Measurements from ENCODE around the gene MICAL3. TPM values are rescaled to one million over a fixed set of nuclear protein-coding genes. Genes with fewer than 3 reads are reported as not detected.
"Not testable (repeated sequence)": the region's sequence is repeated elsewhere in the genome, so short reads cannot be mapped to it uniquely, and the experiment has no call there.

Gene MICAL3
- total and polyA plus RNA-seq, 9 donors, result 21.9 to 50.1 (median 32.2) TPM

DNA sequence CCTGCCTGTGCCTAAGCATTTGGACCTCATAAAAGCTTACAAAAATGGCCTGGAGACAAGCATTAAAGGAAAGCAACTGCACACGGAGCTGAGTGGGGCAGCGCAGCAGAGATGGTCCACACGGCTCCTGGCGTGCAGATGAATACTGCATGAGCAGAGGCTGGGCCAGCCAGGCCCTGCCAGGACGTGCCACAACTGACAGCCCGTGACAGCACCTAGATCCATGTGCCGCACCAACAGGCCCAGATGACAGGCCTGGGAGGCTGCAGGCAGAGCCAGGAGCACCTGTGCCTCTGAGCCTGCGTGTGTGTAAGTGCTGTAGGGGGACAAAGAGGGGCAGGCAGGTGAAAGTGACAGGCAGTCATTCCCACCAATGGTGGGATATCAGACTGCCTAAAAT, 33.4 kb downstream of the MICAL3 start:
- H3K27me3 ChIP-seq (ENCODE audit: control insufficient read depth, insufficient read depth, low read length), result no peaks in the 10 kb centered on the region
- WGBS (ENCODE audit: insufficient coverage), result 83% methylated on average over 8 of the region's 8 CpGs
- no peak overlapping the region for H3K4me3 ChIP-seq (ENCODE audit: low read length)
- H3K27ac ChIP-seq (ENCODE audit: low read length), result no peak overlapping the region
- no peak for DNase-seq
- peaks cover 4% of the 10 kb centered on the region for H3K4me1 ChIP-seq (ENCODE audit: control insufficient read depth, insufficient read depth, low read length)
- H3K9me3 ChIP-seq (replicated peaks; ENCODE audit: control insufficient read depth, low read depth, low read length), result no peaks in the 10 kb centered on the region
- peaks cover 4% of the 10 kb centered on the region for H3K36me3 ChIP-seq (ENCODE audit: control insufficient read depth, insufficient read depth, low read length)

DNA sequence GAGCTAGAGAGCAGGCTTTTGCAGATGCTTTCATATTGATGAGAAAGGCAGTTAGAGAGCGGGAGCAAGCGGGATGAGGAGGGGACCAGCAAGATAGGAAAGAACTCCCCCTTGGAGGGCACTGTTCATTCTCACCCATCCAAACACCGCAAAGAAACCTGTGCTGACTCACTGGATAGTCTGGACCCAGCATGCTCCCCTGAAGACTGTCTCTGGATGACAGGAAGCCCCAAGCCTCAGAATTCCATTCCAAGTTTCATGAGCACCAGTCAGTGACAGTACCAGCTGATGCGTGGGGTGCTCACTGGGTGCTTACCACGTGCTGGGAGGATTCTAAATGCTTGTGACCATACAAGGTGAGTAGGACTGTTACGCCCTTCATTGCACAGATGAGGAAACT, 34.2 kb downstream of the MICAL3 start:
- WGBS (ENCODE audit: insufficient coverage), result 75% methylated on average over 2 of the region's 6 CpGs
- Histone ChIP-seq H3K27ac (ENCODE audit: low read length) (no peak overlapping the region), H3K4me1 (ENCODE audit: control insufficient read depth, insufficient read depth, low read length) (peaks cover 4% of the 10 kb centered on the region), H3K9me3 (replicated peaks; ENCODE audit: control insufficient read depth, low read depth, low read length) (no peaks in the 10 kb centered on the region), H3K4me3 (ENCODE audit: low read length) (no peak overlapping the region), H3K36me3 (ENCODE audit: control insufficient read depth, insufficient read depth, low read length) (peaks cover 4% of the 10 kb centered on the region), H3K27me3 (ENCODE audit: control insufficient read depth, insufficient read depth, low read length) (no peaks in the 10 kb centered on the region)
- no peak for DNase-seq

DNA sequence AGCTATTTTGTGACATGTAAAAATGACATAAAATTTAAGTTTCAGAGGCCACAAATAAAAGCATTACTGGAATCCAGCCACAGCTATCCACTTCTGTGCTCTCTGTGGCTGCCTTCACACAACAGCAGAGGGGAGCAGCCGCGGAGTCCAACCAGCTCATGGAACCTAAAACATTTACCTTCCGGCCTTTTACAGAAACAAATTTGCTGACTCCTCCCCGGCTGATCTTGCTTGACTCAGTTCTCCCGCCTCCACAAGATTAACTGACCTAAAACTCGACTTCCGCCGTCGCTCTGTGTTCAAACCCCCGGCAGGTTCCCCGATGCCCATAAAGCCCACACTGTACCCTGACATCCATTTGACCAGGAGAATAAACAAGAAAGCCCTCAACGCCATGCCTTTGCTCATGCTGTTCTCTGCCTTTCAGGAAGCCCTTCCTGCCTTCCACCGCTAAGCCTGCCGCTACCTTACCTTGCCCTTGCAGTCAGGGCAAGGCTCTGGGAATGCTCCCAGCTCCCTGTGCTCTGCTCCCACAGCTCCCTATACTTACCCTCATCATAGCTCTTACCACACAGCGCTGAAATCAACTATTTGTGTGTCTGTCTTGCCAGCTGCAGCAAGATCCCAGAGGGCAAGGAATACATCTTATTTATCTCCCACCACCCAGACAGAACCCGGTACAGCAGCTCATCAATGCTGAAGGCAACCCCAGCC, 35.4 kb downstream of the MICAL3 start:
- H3K4me1 ChIP-seq (ENCODE audit: control insufficient read depth, insufficient read depth, low read length), result peaks cover 4% of the 10 kb centered on the region
- H3K27me3 ChIP-seq (ENCODE audit: control insufficient read depth, insufficient read depth, low read length), result no peaks in the 10 kb centered on the region
- no peak overlapping the region for H3K27ac ChIP-seq (ENCODE audit: low read length)
- WGBS (ENCODE audit: insufficient coverage), result 85% methylated on average over 14 of the region's 16 CpGs
- H3K9me3 ChIP-seq (replicated peaks; ENCODE audit: control insufficient read depth, low read depth, low read length), result no peaks in the 10 kb centered on the region
- H3K4me3 ChIP-seq (ENCODE audit: low read length), result no peak overlapping the region
- peaks cover 4% of the 10 kb centered on the region for H3K36me3 ChIP-seq (ENCODE audit: control insufficient read depth, insufficient read depth, low read length)
- no peak for DNase-seq

DNA sequence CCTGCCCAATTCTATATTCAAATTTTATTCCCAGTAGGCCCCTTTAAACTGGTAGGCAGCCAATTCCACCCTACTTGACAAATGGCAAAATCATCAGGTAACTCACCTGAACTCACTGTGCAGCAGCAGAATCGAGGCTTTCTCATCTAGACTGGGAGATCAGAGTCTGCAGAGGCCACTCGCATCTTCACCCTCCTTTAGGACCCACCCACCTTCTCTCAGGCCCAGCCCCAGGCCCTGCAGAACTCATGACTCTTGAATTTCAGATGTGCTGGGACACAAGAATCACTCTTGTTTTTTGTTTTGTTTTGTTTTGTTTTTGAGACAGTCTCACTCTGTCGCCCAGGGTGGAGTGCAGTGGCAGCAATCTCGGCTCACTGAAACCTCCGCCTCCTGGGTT, 38.8 kb downstream of the MICAL3 start:
- Histone ChIP-seq H3K4me3 (ENCODE audit: low read length) (no peak overlapping the region), H3K27ac (ENCODE audit: low read length) (no peak overlapping the region), H3K27me3 (ENCODE audit: control insufficient read depth, insufficient read depth, low read length) (no peaks in the 10 kb centered on the region), H3K9me3 (replicated peaks; ENCODE audit: control insufficient read depth, low read depth, low read length) (no peaks in the 10 kb centered on the region), H3K36me3 (ENCODE audit: control insufficient read depth, insufficient read depth, low read length) (peaks cover 4% of the 10 kb centered on the region), H3K4me1 (ENCODE audit: control insufficient read depth, insufficient read depth, low read length) (peaks cover 7% of the 10 kb centered on the region)
- DNase-seq, result no peak
- 57% methylated on average over 1 of the region's 5 CpGs for WGBS (ENCODE audit: insufficient coverage)

DNA sequence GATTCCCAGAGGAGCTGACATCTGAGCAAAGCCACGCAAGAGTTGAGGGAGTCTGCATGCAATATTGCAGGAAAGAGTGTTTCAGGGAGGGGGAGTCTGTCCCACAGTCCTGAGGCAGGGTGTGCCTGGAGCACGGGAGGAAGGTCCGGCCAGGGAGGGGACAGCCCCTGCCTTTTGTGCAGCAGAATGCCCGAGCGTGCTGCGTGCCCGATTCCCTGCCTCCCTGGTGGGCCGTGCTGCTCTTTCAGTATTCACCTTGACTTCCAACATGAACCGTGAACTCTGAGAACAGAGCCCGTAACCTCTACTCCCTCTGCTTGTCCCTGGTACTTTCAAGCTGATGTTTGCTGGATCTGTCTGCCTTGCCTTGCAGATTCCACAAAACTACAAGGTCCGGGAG, 39.3 kb downstream of the MICAL3 start:
- H3K9me3 ChIP-seq (replicated peaks; ENCODE audit: control insufficient read depth, low read depth, low read length); H3K36me3 ChIP-seq (ENCODE audit: control insufficient read depth, insufficient read depth, low read length); H3K4me3 ChIP-seq (ENCODE audit: low read length); H3K27me3 ChIP-seq (ENCODE audit: control insufficient read depth, insufficient read depth, low read length); H3K27ac ChIP-seq (ENCODE audit: low read length); DNase-seq: not testable (repeated sequence)
- H3K4me1 ChIP-seq (ENCODE audit: control insufficient read depth, insufficient read depth, low read length), result peaks cover 13% of the 10 kb centered on the region
- 56% methylated on average over 10 of the region's 11 CpGs for WGBS (ENCODE audit: insufficient coverage)

DNA sequence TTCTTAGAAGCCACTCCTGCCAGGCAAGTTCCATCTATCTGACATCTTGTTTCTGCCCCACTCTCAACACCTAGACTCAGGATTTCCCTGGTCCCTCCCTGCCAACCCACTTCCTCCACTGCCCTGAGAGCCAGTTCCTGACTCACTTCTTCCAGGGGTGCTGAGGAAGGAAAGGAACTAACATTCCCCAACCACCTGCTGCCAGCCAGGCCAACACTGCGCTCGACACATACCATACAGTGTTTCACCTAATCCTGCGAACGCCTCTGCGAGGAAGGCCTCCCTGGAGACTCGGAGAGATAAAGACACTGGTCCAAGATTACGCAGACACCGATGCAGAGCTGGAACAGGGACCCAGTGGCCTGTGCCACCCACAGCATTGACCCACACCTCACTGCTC, 40.2 kb downstream of the MICAL3 start:
- Histone ChIP-seq H3K4me3 (ENCODE audit: low read length) (no peak overlapping the region), H3K4me1 (ENCODE audit: control insufficient read depth, insufficient read depth, low read length) (peaks cover 16% of the 10 kb centered on the region), H3K36me3 (ENCODE audit: control insufficient read depth, insufficient read depth, low read length) (peaks cover 4% of the 10 kb centered on the region), H3K27me3 (ENCODE audit: control insufficient read depth, insufficient read depth, low read length) (no peaks in the 10 kb centered on the region), H3K27ac (ENCODE audit: low read length) (no peak overlapping the region), H3K9me3 (replicated peaks; ENCODE audit: control insufficient read depth, low read depth, low read length) (no peaks in the 10 kb centered on the region)
- DNase-seq, result no peak
- 100% methylated on average over 1 of the region's 8 CpGs for WGBS (ENCODE audit: insufficient coverage)

DNA sequence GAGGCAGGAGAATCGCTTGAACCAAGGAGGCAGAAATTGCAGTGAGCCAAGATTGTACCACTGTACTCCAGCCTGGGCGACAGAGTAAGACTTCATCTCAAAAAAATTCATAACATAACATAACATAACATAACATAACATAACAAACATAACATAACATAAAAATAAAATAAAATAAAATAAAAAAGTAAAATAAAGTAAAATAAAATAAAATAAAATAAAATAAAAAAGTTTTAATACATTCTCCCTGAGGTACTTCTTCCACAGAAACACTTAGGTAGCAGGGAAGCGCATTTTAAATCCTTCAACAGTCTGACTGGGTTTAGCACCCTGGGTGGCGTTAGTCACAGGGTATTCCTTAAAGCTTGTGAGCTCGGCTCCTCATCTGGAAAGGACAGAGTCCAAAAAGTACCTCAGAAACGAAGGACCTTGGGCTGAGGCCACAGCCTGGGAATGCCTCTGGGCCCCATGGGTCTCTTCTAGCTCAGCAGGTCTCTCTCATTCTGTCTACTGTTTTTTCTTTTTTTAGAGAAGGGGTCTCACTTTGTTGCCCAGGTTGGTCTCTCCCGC, 41.7 kb downstream of the MICAL3 start:
- Histone ChIP-seq H3K9me3 (replicated peaks; ENCODE audit: control insufficient read depth, low read depth, low read length) (no peaks in the 10 kb centered on the region), H3K4me3 (ENCODE audit: low read length) (no peak overlapping the region), H3K4me1 (ENCODE audit: control insufficient read depth, insufficient read depth, low read length) (peaks cover 13% of the 10 kb centered on the region), H3K27me3 (ENCODE audit: control insufficient read depth, insufficient read depth, low read length) (no peaks in the 10 kb centered on the region), H3K36me3 (ENCODE audit: control insufficient read depth, insufficient read depth, low read length) (peaks cover 4% of the 10 kb centered on the region), H3K27ac (ENCODE audit: low read length) (no peak overlapping the region)
- 79% methylated on average over 3 of the region's 7 CpGs for WGBS (ENCODE audit: insufficient coverage)
- no peak for DNase-seq

DNA sequence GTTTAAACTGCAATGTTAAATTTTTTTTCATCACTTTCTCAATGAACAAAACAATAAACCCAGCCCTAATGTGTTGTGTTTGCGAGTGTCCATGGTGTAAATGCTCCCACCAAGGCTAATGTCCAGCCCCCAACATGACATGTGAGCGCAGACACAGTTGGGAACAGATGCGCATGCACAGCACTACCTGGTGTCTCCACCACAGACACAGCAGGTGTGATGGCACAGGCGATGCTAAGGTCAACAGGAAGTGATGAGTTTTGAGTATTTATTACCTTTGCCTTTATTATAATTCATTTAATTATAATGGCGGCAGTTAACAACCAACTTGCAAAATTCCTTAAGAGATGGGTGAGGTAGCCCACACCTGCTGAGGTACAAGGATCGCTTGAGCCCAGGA, 42.9 kb downstream of the MICAL3 start:
- no peak overlapping the region for H3K27ac ChIP-seq (ENCODE audit: low read length)
- no peaks in the 10 kb centered on the region for H3K9me3 ChIP-seq (replicated peaks; ENCODE audit: control insufficient read depth, low read depth, low read length)
- no peak for DNase-seq
- peaks cover 13% of the 10 kb centered on the region for H3K4me1 ChIP-seq (ENCODE audit: control insufficient read depth, insufficient read depth, low read length)
- H3K4me3 ChIP-seq (ENCODE audit: low read length), result no peak overlapping the region
- 93% methylated on average over 3 of the region's 6 CpGs for WGBS (ENCODE audit: insufficient coverage)
- H3K27me3 ChIP-seq (ENCODE audit: control insufficient read depth, insufficient read depth, low read length), result no peaks in the 10 kb centered on the region
- H3K36me3 ChIP-seq (ENCODE audit: control insufficient read depth, insufficient read depth, low read length), result no peaks in the 10 kb centered on the region

DNA sequence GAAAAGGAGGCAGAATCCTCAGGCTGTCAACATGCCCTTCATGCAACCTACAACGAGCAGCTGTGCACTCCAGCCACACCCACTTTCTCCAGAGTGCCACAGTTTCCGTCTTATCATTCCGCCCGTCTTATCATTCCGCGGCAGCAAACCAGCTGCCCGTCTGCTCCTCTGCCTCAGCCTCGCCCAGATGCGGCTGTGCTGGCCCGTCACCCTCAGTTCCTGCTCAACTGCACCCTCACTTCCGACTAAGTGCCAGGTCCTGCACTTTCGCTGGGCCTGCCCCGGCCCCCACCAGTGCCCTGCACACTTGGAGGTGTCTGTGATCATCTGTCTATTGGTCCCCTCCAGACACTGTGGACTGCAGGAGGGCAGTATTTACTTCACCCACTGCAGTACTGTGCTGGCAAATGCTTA, 43.7 kb downstream of the MICAL3 start:
- H3K9me3 ChIP-seq (replicated peaks; ENCODE audit: control insufficient read depth, low read depth, low read length), result no peaks in the 10 kb centered on the region
- no peak overlapping the region for H3K4me3 ChIP-seq (ENCODE audit: low read length)
- H3K27ac ChIP-seq (ENCODE audit: low read length), result peak overlapping the region; percentile 65
- WGBS (ENCODE audit: insufficient coverage), result 59% methylated on average over 12 of the region's 13 CpGs
- no peaks in the 10 kb centered on the region for H3K36me3 ChIP-seq (ENCODE audit: control insufficient read depth, insufficient read depth, low read length)
- peak; percentile 49 for DNase-seq
- H3K27me3 ChIP-seq (ENCODE audit: control insufficient read depth, insufficient read depth, low read length), result no peaks in the 10 kb centered on the region
- H3K4me1 ChIP-seq (ENCODE audit: control insufficient read depth, insufficient read depth, low read length), result peaks cover 13% of the 10 kb centered on the region

DNA sequence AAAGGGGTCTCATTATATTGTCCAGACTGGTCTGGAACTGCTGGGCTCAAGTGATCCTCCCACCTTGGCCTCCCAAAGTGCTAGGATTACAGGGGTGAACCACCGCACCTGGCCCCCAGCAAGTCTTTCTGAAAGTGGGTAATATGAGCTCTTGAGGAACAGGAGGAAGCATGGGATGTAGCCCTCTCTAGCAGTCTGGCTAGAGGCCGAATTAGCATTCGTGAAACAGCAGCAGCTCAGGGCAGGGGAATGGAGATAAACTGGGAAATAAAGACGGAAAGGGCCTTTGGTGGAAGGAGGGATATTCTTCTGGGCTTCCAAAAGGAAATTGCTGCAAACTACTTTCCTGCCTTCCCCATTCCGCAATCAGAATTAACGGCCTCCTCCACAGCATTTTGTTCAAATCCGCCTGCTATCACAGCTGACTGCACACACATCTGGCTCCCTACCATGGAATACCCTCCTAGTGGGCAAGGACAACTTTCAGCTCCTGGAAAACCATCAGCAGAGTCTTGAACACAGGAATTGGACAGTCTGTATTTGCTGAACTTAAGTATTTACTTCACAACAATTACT, 44.3 kb downstream of the MICAL3 start:
- peaks cover 13% of the 10 kb centered on the region for H3K4me1 ChIP-seq (ENCODE audit: control insufficient read depth, insufficient read depth, low read length)
- H3K36me3 ChIP-seq (ENCODE audit: control insufficient read depth, insufficient read depth, low read length), result no peaks in the 10 kb centered on the region
- no peak overlapping the region for H3K4me3 ChIP-seq (ENCODE audit: low read length)
- H3K9me3 ChIP-seq (replicated peaks; ENCODE audit: control insufficient read depth, low read depth, low read length), result no peaks in the 10 kb centered on the region
- 20% methylated on average over 4 of the region's 7 CpGs for WGBS (ENCODE audit: insufficient coverage)
- DNase-seq, result no peak
- no peaks in the 10 kb centered on the region for H3K27me3 ChIP-seq (ENCODE audit: control insufficient read depth, insufficient read depth, low read length)
- peak overlapping the region; percentile 65 for H3K27ac ChIP-seq (ENCODE audit: low read length)

Measured in muscle of leg (tissue), 11 donors.